CD4-positive, alpha-beta memory T cell (primary cell): ENCODE data around the gene HOXC4. TPM values are rescaled to one million over a fixed set of nuclear protein-coding genes. Genes with fewer than 3 reads are reported as not detected.

Experiments used
- CTCF ChIA-PET: fragments of 350-600 bp; sonication (Branson Sonifier 250); formaldehyde crosslinking; loops from one replicate; lab custom pipeline; 2021; ENCODE audit warnings: inconsistent platforms; ENCODE audit not compliant: partially characterized antibody; lab: Charles Lee
- POLR2A ChIA-PET: fragments of 350-600 bp; sonication (Branson Sonifier 250); formaldehyde crosslinking; loops from one replicate; lab custom pipeline; 2021; ENCODE audit not compliant: partially characterized antibody; lab: Charles Lee
- DNase-seq, 5 donors: peaks; one replicate each; pipeline versions ENCODE4 v3.0.0 to v3.0.0-alpha.2; 2020 to 2022; ENCODE audit warnings: mixed read lengths in 1 of 5
- H3K27ac ChIP-seq: one replicate; pipeline ENCODE4 v1.7.0; 2013; ENCODE audit warnings: low read depth, low read length
- H3K27me3 ChIP-seq: 2 replicates; pipeline ENCODE4 v1.7.0; 2013; ENCODE audit warnings: mild to moderate bottlenecking, low read length, moderate library complexity; ENCODE audit not compliant: insufficient read depth
- H3K36me3 ChIP-seq: 2 replicates; pipeline ENCODE4 v1.7.0; 2013; ENCODE audit warnings: mild to moderate bottlenecking, low read length, moderate library complexity; ENCODE audit not compliant: insufficient read depth
- H3K4me1 ChIP-seq: 2 replicates; pipeline ENCODE4 v1.7.0; 2013; ENCODE audit warnings: mild to moderate bottlenecking, low read length, moderate library complexity; ENCODE audit not compliant: insufficient read depth
- H3K4me3 ChIP-seq, 2 donors: one replicate each; pipeline ENCODE4 v1.7.0; 2013; ENCODE audit warnings: low read length in 2 of 2, mild to moderate bottlenecking in 1 of 2
- H3K9me3 ChIP-seq, 2 donors: one replicate each; pipeline ENCODE4 v1.7.0; 2013; ENCODE audit warnings: low read length in 2 of 2, control low read depth in 1 of 2; ENCODE audit not compliant: control insufficient read depth in 1 of 2
- H3K27ac Mint-ChIP-seq, 7 donors: one replicate each; pipeline ENCODE4 v1.8.0; 2020 to 2021; ENCODE audit warnings: mixed read lengths in 7 of 7, mild to moderate bottlenecking in 6 of 7, inconsistent platforms in 3 of 7, moderate library complexity in 3 of 7
- H3K27me3 Mint-ChIP-seq, 2 donors: one replicate each; pipeline ENCODE4 v1.8.0; 2020 to 2021; ENCODE audit warnings: mixed read lengths in 2 of 2
- H3K36me3 Mint-ChIP-seq, 2 donors: one replicate each; pipeline ENCODE4 v1.8.0; 2020 to 2021; ENCODE audit warnings: mixed read lengths in 2 of 2, inconsistent platforms in 1 of 2, mild to moderate bottlenecking in 1 of 2
- H3K4me1 Mint-ChIP-seq, 4 donors: one replicate each; pipeline ENCODE4 v1.8.0; 2020 to 2021; ENCODE audit warnings: mixed read lengths in 4 of 4, mild to moderate bottlenecking in 1 of 4
- H3K4me3 Mint-ChIP-seq, 8 donors: one replicate each; pipeline ENCODE4 v1.8.0; 2020 to 2021; ENCODE audit warnings: mixed read lengths in 8 of 8, mild to moderate bottlenecking in 7 of 8, moderate library complexity in 6 of 8, inconsistent platforms in 3 of 8
- H3K9me3 Mint-ChIP-seq, 8 donors: one replicate each; pipeline ENCODE4 v1.8.0; 2020 to 2021; ENCODE audit warnings: mixed read lengths in 8 of 8, mild to moderate bottlenecking in 5 of 8, inconsistent platforms in 3 of 8, moderate library complexity in 1 of 8
- intact Hi-C: fragments of 100-400 bp; cut with micrococcal nuclease; formaldehyde crosslinking; loops from one replicate; pipeline ENCODE4 v1.15.1; 2023
- polyA plus RNA-seq, 2 donors: library from polyadenylated mRNA; unstranded; fragments of 300-500 nt; fragmentation: Illumina TruSeq; gene quantifications; one replicate each; pipeline ENCODE4 v1.2.3, GENCODE V29; 2021
- total RNA-seq, 2 experiments: library from RNA; stranded (reverse); gene quantifications; one replicate each; pipeline ENCODE4 v1.2.3, GENCODE V29; 2021

HOXC4 gene
- total and polyA plus RNA-seq, 4 experiments from 2014 or later: not detected

- Histone ChIP-seq H3K27ac (no peak overlapping the region), H3K4me3 (no peak overlapping the region), H3K27me3 (peaks cover 64% of the 10 kb centered on the region), H3K36me3 (no peaks in the 10 kb centered on the region), H3K4me1 (peaks cover 13% of the 10 kb centered on the region), H3K9me3 (no peaks in the 10 kb centered on the region)
- H3K27me3 Mint-ChIP-seq: peaks cover 60 to 67% of the 10 kb centered on the region in 2 donors
- peaks cover 8 to 24% (median 14%) of the 10 kb centered on the region in 4 donors for H3K4me1 Mint-ChIP-seq
- H3K36me3 Mint-ChIP-seq: peaks cover 0 to 3% of the 10 kb centered on the region in 2 donors
- ChIA-PET POLR2A (no interaction called here), CTCF (interaction anchor here (1.8 kb wide), 1 partner anchor 158 kb away, joined by 6 read pairs; no protein-coding TSS in a partner anchor)
- peak overlapping the region in 7 of 8 donors; percentile 42 to 76 (median 64) for H3K4me3 Mint-ChIP-seq
- DNase-seq: no peak
- intact Hi-C loops: no loop called here
- H3K9me3 Mint-ChIP-seq: peaks cover 0 to 21% (median 7%) of the 10 kb centered on the region in 8 donors
- peak overlapping the region in 2 of 7 donors; percentile 72 to 81 for H3K27ac Mint-ChIP-seq
Observed at GRCh38 chr12:54033980-54034784, 19.5 kb upstream of the HOXC4 start.

- Mint-ChIP-seq H3K4me3 (peak overlapping the region in 4 of 8 donors; percentile 12 to 72 (median 44)), H3K9me3 (peaks cover 0 to 19% (median 7%) of the 10 kb centered on the region in 8 donors), H3K36me3 (peaks cover 0 to 3% of the 10 kb centered on the region in 2 donors), H3K27ac (peak overlapping the region in 2 of 7 donors; percentile 72 to 74), H3K4me1 (peaks cover 4 to 20% (median 11%) of the 10 kb centered on the region in 4 donors), H3K27me3 (peaks cover 61 to 68% of the 10 kb centered on the region in 2 donors)
- Histone ChIP-seq H3K9me3 (no peaks in the 10 kb centered on the region), H3K27me3 (peaks cover 60% of the 10 kb centered on the region), H3K36me3 (no peaks in the 10 kb centered on the region), H3K27ac (no peak overlapping the region), H3K4me3 (no peak overlapping the region), H3K4me1 (peaks cover 13% of the 10 kb centered on the region)
- DNase-seq: no peak
- intact Hi-C loops: no loop called here
- POLR2A ChIA-PET: no interaction called here
- CTCF ChIA-PET: interaction anchor here (1.8 kb wide), 1 partner anchor 157 kb away, joined by 6 read pairs; no protein-coding TSS in a partner anchor
Observed at GRCh38 chr12:54034785-54035310, 18.8 kb upstream of the HOXC4 start.

- no peak overlapping the region for H3K4me3 ChIP-seq
- H3K9me3 ChIP-seq: no peaks in the 10 kb centered on the region
- peak overlapping the region in 1 of 7 donors; percentile 72 for H3K27ac Mint-ChIP-seq
- H3K27me3 ChIP-seq: peaks cover 57% of the 10 kb centered on the region
- H3K4me1 Mint-ChIP-seq: peaks cover 3 to 20% (median 10%) of the 10 kb centered on the region in 4 donors
- H3K4me3 Mint-ChIP-seq: peak overlapping the region in 2 of 8 donors; percentile 21 to 22
- H3K36me3 Mint-ChIP-seq: peaks cover 0 to 3% of the 10 kb centered on the region in 2 donors
- no peak overlapping the region for H3K27ac ChIP-seq
- H3K4me1 ChIP-seq: peaks cover 13% of the 10 kb centered on the region
- H3K36me3 ChIP-seq: no peaks in the 10 kb centered on the region
- intact Hi-C loops: no loop called here
- no peak for DNase-seq
- ChIA-PET CTCF (interaction anchor here (1.8 kb wide), 1 partner anchor 156 kb away, joined by 6 read pairs; no protein-coding TSS in a partner anchor), POLR2A (no interaction called here)
- peaks cover 62 to 69% of the 10 kb centered on the region in 2 donors for H3K27me3 Mint-ChIP-seq
- peaks cover 0 to 16% (median 7%) of the 10 kb centered on the region in 8 donors for H3K9me3 Mint-ChIP-seq
Observed at GRCh38 chr12:54035568-54036264, 17.9 kb upstream of the HOXC4 start.

GRCh38 chr12:54036620-54037359 is 16.8 kb upstream of the HOXC4 start:
- H3K27ac ChIP-seq: no peak overlapping the region
- H3K9me3 ChIP-seq: no peaks in the 10 kb centered on the region
- POLR2A ChIA-PET: no interaction called here
- H3K4me3 ChIP-seq: no peak overlapping the region
- peaks cover 61 to 69% of the 10 kb centered on the region in 2 donors for H3K27me3 Mint-ChIP-seq
- no peaks in the 10 kb centered on the region for H3K36me3 ChIP-seq
- peaks cover 0 to 16% (median 7%) of the 10 kb centered on the region in 8 donors for H3K9me3 Mint-ChIP-seq
- no peak overlapping the region for H3K4me3 Mint-ChIP-seq
- CTCF ChIA-PET: no interaction called here
- peaks cover 0 to 3% of the 10 kb centered on the region in 2 donors for H3K36me3 Mint-ChIP-seq
- peaks cover 13% of the 10 kb centered on the region for H3K4me1 ChIP-seq
- DNase-seq: no peak
- intact Hi-C loops: no loop called here
- peaks cover 3 to 17% (median 10%) of the 10 kb centered on the region in 4 donors for H3K4me1 Mint-ChIP-seq
- H3K27ac Mint-ChIP-seq: no peak overlapping the region
- H3K27me3 ChIP-seq: peaks cover 48% of the 10 kb centered on the region

- Mint-ChIP-seq H3K4me1 (peaks cover 3 to 16% (median 10%) of the 10 kb centered on the region in 4 donors), H3K4me3 (no peak overlapping the region), H3K27ac (no peak overlapping the region), H3K36me3 (peaks cover 0 to 3% of the 10 kb centered on the region in 2 donors), H3K9me3 (peaks cover 0 to 11% (median 4%) of the 10 kb centered on the region in 8 donors), H3K27me3 (peaks cover 54 to 68% of the 10 kb centered on the region in 2 donors)
- ChIA-PET CTCF (interaction anchor here (1.0 kb wide), 1 partner anchor 20 kb away, joined by 3 read pairs; no protein-coding TSS in a partner anchor), POLR2A (no interaction called here)
- H3K36me3 ChIP-seq: no peaks in the 10 kb centered on the region
- peaks cover 45% of the 10 kb centered on the region for H3K27me3 ChIP-seq
- no peak overlapping the region for H3K4me3 ChIP-seq
- H3K9me3 ChIP-seq: no peaks in the 10 kb centered on the region
- DNase-seq: no peak
- H3K4me1 ChIP-seq: peaks cover 13% of the 10 kb centered on the region
- intact Hi-C loops: no loop called here
- no peak overlapping the region for H3K27ac ChIP-seq
Observed at GRCh38 chr12:54037360-54038283, 16.0 kb upstream of the HOXC4 start.

- no peak for DNase-seq
- Histone ChIP-seq H3K27me3 (peaks cover 44% of the 10 kb centered on the region), H3K4me3 (no peak overlapping the region), H3K9me3 (no peaks in the 10 kb centered on the region), H3K4me1 (peaks cover 12% of the 10 kb centered on the region), H3K36me3 (no peaks in the 10 kb centered on the region), H3K27ac (no peak overlapping the region)
- intact Hi-C loops: no loop called here
- ChIA-PET POLR2A (no interaction called here), CTCF (interaction anchor here (1.0 kb wide), 1 partner anchor 21 kb away, joined by 3 read pairs; no protein-coding TSS in a partner anchor)
- H3K9me3 Mint-ChIP-seq: peaks cover 0 to 5% (median 0%) of the 10 kb centered on the region in 8 donors
- H3K27me3 Mint-ChIP-seq: peaks cover 51 to 69% of the 10 kb centered on the region in 2 donors
- no peak overlapping the region for H3K4me3 Mint-ChIP-seq
- peaks cover 3 to 13% (median 8%) of the 10 kb centered on the region in 4 donors for H3K4me1 Mint-ChIP-seq
- H3K36me3 Mint-ChIP-seq: no peaks in the 10 kb centered on the region
- no peak overlapping the region for H3K27ac Mint-ChIP-seq
Observed at GRCh38 chr12:54038284-54038870, 15.3 kb upstream of the HOXC4 start.
